Stimulated activated CD8-positive, alpha-beta memory T cell treated with anti-CD3 and anti-CD28 coated beads, Interleukin-4, amount 100 ng/mL, for 4 hours (primary cell): Measurements from ENCODE around the gene CBL.
"Not testable (repeated sequence)": the region's sequence is repeated elsewhere in the genome, so short reads cannot be mapped to it uniquely, and the experiment has no call there.

ENCODE experiments used
- DNase-seq, 2 donors: peaks; one replicate each; pipeline ENCODE4 v3.0.0-alpha.2; 2020; ENCODE audit warnings: low read depth in 2 of 2, low spot score in 1 of 2

The CBL gene

GRCh38 chr11:119205574-119206510, at the start of gene CBL:
CBL (plus strand) TSS chr11:119206339; CDS start chr11:119206418, 79 bp downstream.
- peak; percentile 89 to 98 for DNase-seq

GRCh38 chr11:119156496-119156895, 49.6 kb upstream of the CBL start:
- no peak for DNase-seq

- no peak for DNase-seq
Measured at GRCh38 chr11:119157063-119157462, 49.1 kb upstream of the CBL start.

DNA sequence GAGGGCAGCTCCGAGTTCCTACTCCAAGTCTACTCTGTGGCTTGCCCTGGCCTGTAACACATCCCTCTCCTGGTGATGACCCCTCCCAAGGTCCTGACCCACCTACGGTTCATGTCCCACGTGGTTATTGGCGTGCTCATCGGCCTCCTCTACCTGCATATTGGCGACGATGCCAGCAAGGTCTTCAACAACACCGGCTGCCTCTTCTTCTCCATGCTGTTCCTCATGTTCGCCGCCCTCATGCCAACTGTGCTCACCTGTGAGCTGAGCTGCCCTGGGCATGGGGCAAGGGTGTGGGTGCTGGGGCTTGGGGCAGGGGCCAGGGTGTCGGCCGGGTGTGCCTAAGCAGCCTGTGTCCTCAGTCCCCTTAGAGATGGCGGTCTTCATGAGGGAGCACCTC, 47.7 kb upstream of the CBL start:
- DNase-seq: no peak

GRCh38 chr11:119160151-119160550, 46.0 kb upstream of the CBL start:
- DNase-seq: no peak

GRCh38 chr11:119161871-119162270, 44.3 kb upstream of the CBL start:
- no peak for DNase-seq

- no peak for DNase-seq
Measured at GRCh38 chr11:119166368-119167076, 39.6 kb upstream of the CBL start.

- not testable (repeated sequence) for DNase-seq
Measured at GRCh38 chr11:119167077-119167458, 39.1 kb upstream of the CBL start.

DNA sequence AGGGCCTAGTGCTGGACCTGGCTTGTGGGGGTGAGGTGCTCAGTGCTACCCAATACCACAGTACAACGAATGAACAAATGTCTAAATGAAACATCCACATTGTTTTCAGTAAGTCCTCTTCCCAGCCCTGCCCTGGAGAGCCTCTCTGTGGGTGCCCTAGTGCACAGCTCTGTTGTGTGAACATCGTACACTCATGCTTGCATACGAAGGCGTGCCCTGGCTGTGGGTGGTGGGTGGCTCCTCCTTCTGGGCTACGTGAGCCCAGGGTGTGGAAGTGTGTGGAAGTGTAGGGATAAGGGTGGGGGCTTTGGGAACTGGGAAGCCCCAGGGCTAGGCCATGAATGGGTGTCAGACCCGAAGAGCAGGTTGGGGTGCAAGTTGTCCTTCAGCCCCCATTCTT, 38.2 kb upstream of the CBL start:
- DNase-seq: no peak

GRCh38 chr11:119168471-119169281, 37.5 kb upstream of the CBL start, which contains the start of gene NLRX1:
NLRX1 (plus strand) TSS chr11:119168725; CDS start chr11:119171404, 2,679 bp downstream.
- peak; percentile 68 to 72 for DNase-seq

DNA sequence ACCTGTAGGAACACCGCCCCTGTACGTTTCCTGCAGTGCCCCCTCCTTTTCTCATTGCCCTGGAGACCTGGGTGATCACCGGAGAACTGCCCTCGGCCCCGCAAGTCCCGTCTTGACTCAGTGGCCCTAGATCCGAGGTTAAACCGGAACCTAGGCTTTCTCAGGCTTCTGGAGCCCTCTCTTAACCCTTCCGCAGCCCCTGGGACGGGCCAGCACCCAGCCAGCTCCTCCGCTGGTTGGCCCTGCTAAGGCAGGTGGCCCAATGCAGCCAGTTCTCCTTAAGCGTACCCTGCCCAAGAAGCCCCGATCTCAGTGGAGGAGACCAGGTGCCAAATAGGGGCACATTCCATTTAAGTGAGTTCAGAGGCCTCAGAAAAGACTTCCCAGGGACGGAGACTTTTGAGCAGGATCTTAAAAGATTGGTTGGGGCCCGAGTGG, 36.8 kb upstream of the CBL start:
- no peak for DNase-seq

DNA sequence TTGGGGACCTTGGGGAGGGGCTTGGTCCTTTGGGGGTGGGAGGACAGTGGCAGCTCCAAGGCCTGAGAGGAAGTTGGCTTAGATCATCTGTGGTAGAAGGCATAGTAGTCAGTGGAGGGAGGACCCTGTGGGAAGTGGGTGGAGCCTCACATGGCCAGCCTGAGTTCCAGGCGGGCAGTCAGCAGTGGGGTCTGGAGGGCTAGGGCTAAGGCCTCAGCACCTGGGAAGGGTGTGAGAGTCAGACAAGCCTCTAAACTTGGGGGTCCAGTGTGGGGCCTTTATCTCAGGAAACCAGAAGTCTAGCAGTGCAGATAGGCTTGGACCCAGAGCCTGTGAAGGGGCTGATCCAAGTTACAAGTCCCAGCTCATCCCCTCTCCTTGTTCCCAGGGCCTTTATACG, 33.6 kb upstream of the CBL start:
- DNase-seq: no peak

DNA sequence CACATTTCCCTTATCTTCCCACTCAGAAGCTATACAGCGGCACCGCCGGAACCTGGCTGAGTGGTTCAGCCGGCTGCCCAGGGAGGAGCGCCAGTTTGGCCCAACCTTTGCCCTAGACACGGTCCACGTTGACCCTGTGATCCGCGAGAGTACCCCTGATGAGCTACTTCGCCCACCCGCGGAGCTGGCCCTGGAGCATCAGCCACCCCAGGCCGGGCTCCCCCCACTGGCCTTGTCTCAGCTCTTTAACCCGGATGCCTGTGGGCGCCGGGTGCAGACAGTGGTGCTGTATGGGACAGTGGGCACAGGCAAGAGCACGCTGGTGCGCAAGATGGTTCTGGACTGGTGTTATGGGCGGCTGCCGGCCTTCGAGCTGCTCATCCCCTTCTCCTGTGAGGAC, 32.7 kb upstream of the CBL start:
- DNase-seq: no peak

GRCh38 chr11:119175493-119176077, 30.6 kb upstream of the CBL start:
- no peak for DNase-seq

- no peak for DNase-seq
Measured at GRCh38 chr11:119178166-119178680, 27.9 kb upstream of the CBL start.

GRCh38 chr11:119179342-119179741, 26.8 kb upstream of the CBL start:
- DNase-seq: no peak

DNA sequence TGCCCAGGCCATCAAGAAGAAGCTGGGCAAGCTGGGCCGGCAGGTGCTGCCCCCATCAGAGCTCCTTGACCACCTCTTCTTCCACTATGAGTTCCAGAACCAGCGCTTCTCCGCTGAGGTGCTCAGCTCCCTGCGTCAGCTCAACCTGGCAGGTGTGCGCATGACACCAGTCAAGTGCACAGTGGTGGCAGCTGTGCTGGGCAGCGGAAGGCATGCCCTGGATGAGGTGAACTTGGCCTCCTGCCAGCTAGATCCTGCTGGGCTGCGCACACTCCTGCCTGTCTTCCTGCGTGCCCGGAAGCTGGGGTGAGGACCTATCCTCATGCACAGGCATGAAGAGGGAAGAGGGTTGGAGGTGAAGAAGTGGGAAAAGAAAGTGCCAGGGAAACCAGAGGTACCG, 26.2 kb upstream of the CBL start:
- no peak for DNase-seq

GRCh38 chr11:119180729-119181676, 25.1 kb upstream of the CBL start:
- DNase-seq: no peak

- DNase-seq: no peak
Measured at GRCh38 chr11:119181677-119182412, 24.3 kb upstream of the CBL start.
